Osteoblast (primary cell): Measurements from ENCODE around the gene KCNJ3. TPM values are rescaled to one million over a fixed set of nuclear protein-coding genes. Genes with fewer than 3 reads are reported as not detected.

Experiments used
- DNase-seq: peaks from one replicate; pipeline ENCODE4 v3.0.0; 2011; ENCODE audit warnings: low spot score, mixed read lengths; ENCODE audit not compliant: insufficient read length; ENCODE audit errors: missing footprints
- H2AFZ ChIP-seq: 2 replicates; pipeline ENCODE4 v1.6.0; 2011; ENCODE audit warnings: mild to moderate bottlenecking, low read length
- H3K27ac ChIP-seq: 2 replicates; pipeline ENCODE4 v1.5.1; 2011; ENCODE audit warnings: mild to moderate bottlenecking, low read depth, low read length, moderate library complexity
- H3K27me3 ChIP-seq: 2 replicates; pipeline ENCODE4 v1.6.0; 2012; ENCODE audit warnings: mild to moderate bottlenecking, control low read depth, inconsistent platforms, low read length, moderate library complexity; ENCODE audit not compliant: insufficient read depth
- H3K36me3 ChIP-seq: 2 replicates; pipeline ENCODE4 v1.5.1; 2011; ENCODE audit warnings: mild to moderate bottlenecking, low read length, control low read depth, moderate library complexity; ENCODE audit not compliant: insufficient read depth
- H3K4me1 ChIP-seq: 2 replicates; pipeline ENCODE4 v1.5.1; 2011; ENCODE audit warnings: mild to moderate bottlenecking, low read length, control low read depth, moderate library complexity; ENCODE audit not compliant: insufficient read depth
- H3K4me2 ChIP-seq: 2 replicates; pipeline ENCODE4 v1.6.0; 2011; ENCODE audit warnings: mild to moderate bottlenecking, low read length; ENCODE audit not compliant: insufficient read depth
- H3K4me3 ChIP-seq: fragments of 200-600 bp; sonication (generic); 3 replicates; pipeline ENCODE4 v1.5.1; 2012; ENCODE audit warnings: mild to moderate bottlenecking, low read length, inconsistent platforms; ENCODE audit not compliant: insufficient read depth
- H3K79me2 ChIP-seq: 2 replicates; pipeline ENCODE4 v1.6.0; 2012; ENCODE audit warnings: mild to moderate bottlenecking, low read length, control low read depth, inconsistent platforms; ENCODE audit not compliant: insufficient read depth
- H3K9me3 ChIP-seq: 2 replicates; pipeline ENCODE4 v1.5.1; 2011; ENCODE audit warnings: low read depth, low read length, control low read depth
- H4K20me1 ChIP-seq: 2 replicates; pipeline ENCODE4 v1.6.0; 2012; ENCODE audit warnings: mild to moderate bottlenecking, low read length, control low read depth; ENCODE audit not compliant: insufficient read depth
- CTCF ChIP-seq: IDR thresholded peaks from 2 replicates; pipeline ENCODE4 v1.5.1; 2011; ENCODE audit warnings: mild to moderate bottlenecking, low read depth, low read length, moderate library complexity; ENCODE audit errors: extremely low read depth
- total RNA-seq: library from RNA; depleted of rRNA; stranded (reverse); fragments of >200 nt; gene quantifications from 2 replicates; pipeline ENCODE4 v1.2.3, GENCODE V29; 2012

The KCNJ3 gene
- total RNA-seq, 1 donor = not detected

GRCh38 chr2:154710078-154710477 lies 11.6 kb downstream of the KCNJ3 start:
- Histone ChIP-seq H3K4me1 (no peaks in the 10 kb centered on the region), H3K27ac (no peak overlapping the region), H4K20me1 (no peaks in the 10 kb centered on the region), H3K79me2 (no peaks in the 10 kb centered on the region), H3K36me3 (no peaks in the 10 kb centered on the region), H3K9me3 (no peaks in the 10 kb centered on the region), H2AFZ (no peak overlapping the region), H3K4me2 (no peak overlapping the region), H3K4me3 (no peak overlapping the region), H3K27me3 (no peaks in the 10 kb centered on the region)
- no peak for DNase-seq
- no peak for TF ChIP-seq CTCF

DNA sequence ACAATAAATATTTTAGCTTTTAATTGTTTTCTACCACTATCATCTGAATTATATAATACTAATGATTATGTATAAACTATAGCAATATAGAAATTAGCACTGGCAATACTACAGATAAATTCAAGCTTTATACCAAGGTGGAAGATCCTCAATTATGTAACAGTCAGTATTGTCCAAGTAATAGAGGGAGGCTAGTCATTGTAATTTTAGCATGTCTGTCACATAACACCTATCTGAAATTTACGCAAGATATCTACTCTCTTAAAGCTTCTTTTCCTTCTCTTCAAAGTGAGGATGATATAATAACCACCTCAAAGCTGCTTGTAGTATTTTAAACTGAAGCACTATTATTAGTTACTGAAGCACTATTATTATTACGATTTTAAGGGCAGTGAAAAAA lies 12.2 kb downstream of the KCNJ3 start:
- Histone ChIP-seq H3K36me3 (no peaks in the 10 kb centered on the region), H3K79me2 (no peaks in the 10 kb centered on the region), H3K9me3 (no peaks in the 10 kb centered on the region), H3K27ac (no peak overlapping the region), H3K4me1 (no peaks in the 10 kb centered on the region), H3K4me2 (no peak overlapping the region), H2AFZ (no peak overlapping the region), H4K20me1 (no peaks in the 10 kb centered on the region), H3K27me3 (no peaks in the 10 kb centered on the region), H3K4me3 (no peak overlapping the region)
- DNase-seq = no peak
- no peak for TF ChIP-seq CTCF

DNA sequence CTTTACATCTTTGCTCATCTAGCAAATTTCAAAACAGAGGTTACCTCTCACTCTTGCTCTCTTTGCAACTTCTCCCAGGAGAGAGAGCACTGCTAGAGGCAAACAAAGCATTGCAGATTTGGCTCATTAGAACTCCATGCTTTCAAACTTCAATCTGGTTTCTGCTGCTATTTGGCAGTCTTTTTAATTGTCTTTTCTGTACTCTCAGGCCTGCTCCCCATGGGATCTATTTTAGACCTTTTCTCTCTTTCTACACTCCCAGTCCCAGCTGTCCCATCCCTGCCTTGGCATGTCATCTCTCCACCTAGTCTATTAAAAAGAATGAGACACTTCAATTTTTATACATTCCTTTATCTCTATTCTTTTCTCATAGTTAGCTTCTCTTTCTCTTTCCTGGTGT lies 15.2 kb downstream of the KCNJ3 start:
- no peaks in the 10 kb centered on the region for H3K27me3 ChIP-seq
- H3K4me1 ChIP-seq = no peaks in the 10 kb centered on the region
- no peak overlapping the region for H3K4me3 ChIP-seq
- TF ChIP-seq CTCF = no peak
- no peaks in the 10 kb centered on the region for H3K36me3 ChIP-seq
- no peak overlapping the region for H2AFZ ChIP-seq
- H3K4me2 ChIP-seq = no peak overlapping the region
- H3K9me3 ChIP-seq = no peaks in the 10 kb centered on the region
- no peaks in the 10 kb centered on the region for H4K20me1 ChIP-seq
- no peak for DNase-seq
- H3K79me2 ChIP-seq = no peaks in the 10 kb centered on the region
- H3K27ac ChIP-seq = no peak overlapping the region

DNA sequence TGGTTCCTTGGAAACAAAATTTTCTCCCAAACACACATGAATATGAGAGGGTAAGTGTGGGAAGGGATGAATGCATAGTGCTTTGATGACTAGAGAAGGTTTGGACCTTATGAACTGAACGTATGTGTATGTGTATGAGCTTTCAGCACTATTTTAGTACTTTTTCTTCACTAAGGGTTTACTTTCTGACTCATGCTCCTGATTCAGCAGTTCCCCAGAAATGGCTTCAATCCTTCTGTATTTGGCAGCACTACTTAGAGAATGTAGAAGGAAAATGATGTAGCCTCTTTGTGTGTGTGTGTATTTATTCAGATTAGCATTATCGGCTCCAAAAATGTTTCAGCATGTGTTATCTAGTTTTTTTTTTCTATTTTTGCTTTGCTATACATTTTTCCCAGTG lies 22.2 kb downstream of the KCNJ3 start:
- H3K4me2 ChIP-seq = no peak overlapping the region
- no peak for TF ChIP-seq CTCF
- H3K36me3 ChIP-seq = no peaks in the 10 kb centered on the region
- H4K20me1 ChIP-seq = no peaks in the 10 kb centered on the region
- no peak for DNase-seq
- H3K4me3 ChIP-seq = no peak overlapping the region
- no peaks in the 10 kb centered on the region for H3K79me2 ChIP-seq
- no peaks in the 10 kb centered on the region for H3K4me1 ChIP-seq
- H3K27me3 ChIP-seq = no peaks in the 10 kb centered on the region
- no peaks in the 10 kb centered on the region for H3K9me3 ChIP-seq
- H3K27ac ChIP-seq = no peak overlapping the region
- H2AFZ ChIP-seq = no peak overlapping the region
